Tibial nerve (tissue), 4 donors: ENCODE measurements around the gene MAST2.

Experiments
- CTCF ChIP-seq, 5 experiments: fragments of 200-600 bp in 3 of 5; fragments of 450-650 bp in 2 of 5; sonication (generic) in 3 of 5; IDR thresholded peaks; one replicate each; pipeline ENCODE4 v1.5.1; 2016 to 2019; ENCODE audit warnings: antibody characterized with exemption in 5 of 5, mild to moderate bottlenecking in 3 of 5, moderate library complexity in 2 of 5
- EP300 ChIP-seq, 2 donors: sonication (generic); formaldehyde crosslinking; IDR thresholded peaks; one replicate each; pipeline ENCODE4 v1.6.1; 2017; ENCODE audit warnings: antibody characterized with exemption in 2 of 2, mild to moderate bottlenecking in 1 of 2
- POLR2A ChIP-seq, 2 donors: fragments of 450-650 bp; IDR thresholded peaks; one replicate each; pipeline ENCODE4 v1.6.1; 2017; ENCODE audit warnings: antibody characterized with exemption in 2 of 2, mild to moderate bottlenecking in 2 of 2, moderate library complexity in 2 of 2

GRCh38 chr1:45879885-45880598 is 76.6 kb downstream of the MAST2 start:
- TF ChIP-seq CTCF (IDR thresholded peaks at IDR 0.05): no peak
- no peak for TF ChIP-seq EP300 (IDR thresholded peaks at IDR 0.05)
- no peak for TF ChIP-seq POLR2A (IDR thresholded peaks at IDR 0.05)
